GM21717 (cell line): Measurements from ENCODE around the gene MAPKAP1.

Source experiments
- ATAC-seq: cut with Tn5 transposase; IDR thresholded peaks from one replicate; pipeline ENCODE4 v1.9.1; 2021; ENCODE audit warnings: mild to moderate bottlenecking, moderate library complexity; ENCODE audit not compliant: unreplicated experiment

The MAPKAP1 gene

DNA sequence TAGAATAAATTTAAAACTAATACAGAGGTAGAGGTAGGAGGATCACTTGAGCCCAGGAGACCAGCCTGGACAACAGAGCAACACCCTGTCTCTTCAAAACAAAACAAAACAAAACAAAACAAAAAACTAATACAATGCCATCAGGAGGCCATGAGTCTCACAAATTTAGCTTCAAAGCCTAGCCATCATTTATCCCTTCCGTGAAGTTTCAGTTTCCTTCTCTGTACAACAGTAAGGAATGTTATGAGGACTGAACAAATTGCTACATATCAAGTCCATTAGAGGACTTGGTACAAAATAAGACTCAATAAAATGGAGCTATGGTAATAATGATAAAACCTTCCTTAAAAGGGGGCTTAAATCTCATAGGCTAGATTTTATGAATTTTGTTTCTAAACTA, 60.8 kb downstream of the MAPKAP1 start:
- peak; percentile 32 for ATAC-seq

DNA sequence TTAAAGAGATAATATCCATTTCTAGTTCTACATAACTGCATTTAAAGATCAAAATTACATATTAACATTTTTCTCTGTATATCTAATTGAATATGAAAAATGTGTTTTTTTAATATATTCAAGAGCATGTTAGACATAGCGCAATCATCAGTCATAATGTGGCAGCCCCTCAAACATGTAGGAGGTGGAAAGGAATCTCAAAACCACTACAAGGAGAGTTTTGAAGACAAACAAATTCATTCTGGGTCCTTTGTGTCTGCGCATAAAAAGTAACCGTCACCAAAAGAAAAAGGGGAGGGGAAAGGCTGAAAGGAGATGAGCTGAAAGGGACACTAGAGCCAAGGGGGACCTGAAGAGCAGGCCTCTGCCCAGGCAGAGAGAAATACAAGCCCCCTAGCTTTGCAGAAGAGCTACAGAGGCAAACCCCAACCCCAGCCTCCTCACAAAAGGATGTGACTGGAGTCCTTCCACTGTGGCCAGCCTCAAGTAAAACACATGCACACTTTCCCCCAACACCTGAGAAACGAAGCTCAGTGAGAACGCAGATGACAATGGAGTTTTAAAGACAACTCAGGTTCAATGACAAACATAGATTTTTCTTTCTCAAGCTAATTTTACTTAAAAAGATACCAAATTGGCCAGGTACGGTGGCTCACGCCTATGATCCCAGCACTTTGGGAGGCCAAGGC, 62.0 kb downstream of the MAPKAP1 start:
- no peak for ATAC-seq

- ATAC-seq = no peak
Observed at GRCh38 chr9:125642311-125642710, 64.7 kb downstream of the MAPKAP1 start.

DNA sequence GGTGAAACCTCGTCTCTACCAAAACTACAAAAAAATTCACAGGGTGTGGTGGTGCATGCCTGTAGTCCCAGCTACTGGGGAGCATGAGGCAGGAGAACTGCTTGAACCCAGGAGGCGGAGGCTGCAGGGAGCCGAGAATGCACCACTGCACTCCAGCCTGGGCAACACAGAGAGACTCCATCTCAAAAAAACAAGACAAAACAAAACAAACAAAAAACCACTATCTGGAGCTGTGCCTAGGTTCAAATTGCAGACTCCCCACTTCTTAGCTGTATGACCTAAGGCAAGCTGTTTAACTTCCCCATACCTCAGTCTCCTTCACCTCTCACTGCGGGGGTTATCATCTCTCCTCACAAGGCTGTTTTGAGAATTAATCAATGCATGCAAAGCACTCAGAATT, 68.0 kb downstream of the MAPKAP1 start:
- ATAC-seq = no peak

DNA sequence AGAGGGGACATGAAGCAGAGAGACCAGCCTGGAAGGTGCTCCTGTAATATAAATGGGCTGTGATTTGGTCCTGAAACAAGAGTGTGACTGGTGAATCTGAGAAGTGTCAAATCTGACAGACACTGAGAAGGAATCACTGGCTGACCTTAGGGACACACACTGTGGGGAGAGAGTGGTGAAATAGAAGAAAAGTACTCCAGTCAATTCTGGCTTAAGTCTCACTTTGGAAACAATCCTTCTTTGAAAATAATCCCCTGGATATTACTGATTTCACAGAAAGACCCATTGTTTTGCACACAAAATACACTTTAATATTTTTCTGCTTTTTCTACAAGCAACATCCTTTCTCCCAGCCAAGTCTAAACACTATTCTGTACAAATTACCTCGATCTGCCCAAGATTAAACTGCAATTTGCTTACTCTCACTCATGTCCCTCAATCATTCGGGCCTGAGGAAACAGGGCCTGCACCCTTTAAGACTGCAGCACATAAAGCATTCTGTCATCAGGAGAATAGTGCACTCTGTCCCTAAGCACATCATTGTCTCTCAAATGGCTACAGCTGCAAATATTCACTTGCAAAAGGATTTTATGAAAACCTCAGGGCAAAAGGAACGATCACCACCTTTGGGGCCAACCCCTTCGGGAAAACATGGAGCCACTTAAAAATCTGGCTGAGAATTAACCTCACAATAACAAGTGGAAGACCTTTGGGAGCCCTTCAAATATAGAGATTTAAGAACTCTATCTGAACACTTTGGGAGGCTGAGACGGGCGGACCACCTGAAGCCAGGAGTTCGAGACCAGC, 68.6 kb downstream of the MAPKAP1 start:
- no peak for ATAC-seq

DNA sequence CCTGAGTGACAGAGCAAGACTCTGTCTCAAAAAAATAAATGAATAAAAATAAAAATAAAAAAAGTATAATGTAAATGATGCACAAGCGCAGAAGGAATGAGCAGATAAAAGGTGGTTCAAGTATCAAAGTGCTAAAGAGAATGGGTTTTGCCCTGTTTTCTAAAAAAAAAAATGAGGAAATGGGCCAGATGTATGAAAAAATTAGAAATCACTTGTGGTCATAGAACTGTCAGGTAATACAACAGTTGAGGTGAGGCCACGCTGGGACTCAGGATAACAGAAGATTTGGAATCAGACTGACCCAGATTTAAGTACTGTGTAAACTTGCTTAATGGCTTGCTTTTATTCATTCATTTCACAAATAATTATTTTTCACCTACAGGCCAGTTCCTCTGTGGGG, 69.8 kb downstream of the MAPKAP1 start:
- ATAC-seq = no peak

GRCh38 chr9:125635888-125636287, 71.1 kb downstream of the MAPKAP1 start:
- no peak for ATAC-seq

GRCh38 chr9:125634040-125634717, 72.8 kb downstream of the MAPKAP1 start:
- no peak for ATAC-seq

GRCh38 chr9:125633116-125633745, 73.8 kb downstream of the MAPKAP1 start:
- no peak for ATAC-seq

DNA sequence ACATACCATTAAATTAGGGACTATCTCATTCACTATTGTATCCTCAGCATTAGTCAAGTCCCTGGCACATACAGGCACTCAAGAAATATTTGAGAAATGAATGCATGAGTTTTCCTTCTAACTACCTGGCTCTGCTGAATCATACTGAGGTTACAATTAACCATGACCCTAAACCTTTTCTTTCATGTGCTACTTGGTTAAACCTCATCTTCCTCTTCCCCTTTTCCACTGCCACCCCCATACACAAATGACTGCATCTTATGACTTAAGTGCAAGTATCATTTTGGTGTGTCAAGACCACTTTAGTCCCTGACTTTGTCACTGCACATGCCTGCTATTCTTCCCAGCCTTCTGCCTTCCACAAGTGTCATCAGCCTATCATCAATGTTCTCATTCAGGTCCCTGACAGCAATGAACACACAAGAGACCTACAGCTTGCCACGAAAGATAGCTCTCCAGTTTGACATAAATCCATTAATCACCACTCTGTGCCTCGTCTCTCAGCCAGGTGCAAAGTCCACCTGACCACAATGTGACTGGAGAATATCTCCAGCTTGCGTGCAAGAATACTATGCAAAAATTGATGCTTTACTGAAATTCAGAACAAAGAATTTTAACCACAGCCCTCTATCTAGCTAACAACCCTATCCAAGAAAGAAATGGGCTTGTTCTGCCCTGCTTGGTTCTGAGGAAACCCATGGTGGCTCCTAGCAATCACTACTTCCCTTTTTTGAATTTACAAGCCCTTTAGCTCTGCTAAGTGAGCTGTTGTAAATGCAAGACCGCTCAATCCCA, 74.5 kb downstream of the MAPKAP1 start:
- ATAC-seq = peak; percentile 53

DNA sequence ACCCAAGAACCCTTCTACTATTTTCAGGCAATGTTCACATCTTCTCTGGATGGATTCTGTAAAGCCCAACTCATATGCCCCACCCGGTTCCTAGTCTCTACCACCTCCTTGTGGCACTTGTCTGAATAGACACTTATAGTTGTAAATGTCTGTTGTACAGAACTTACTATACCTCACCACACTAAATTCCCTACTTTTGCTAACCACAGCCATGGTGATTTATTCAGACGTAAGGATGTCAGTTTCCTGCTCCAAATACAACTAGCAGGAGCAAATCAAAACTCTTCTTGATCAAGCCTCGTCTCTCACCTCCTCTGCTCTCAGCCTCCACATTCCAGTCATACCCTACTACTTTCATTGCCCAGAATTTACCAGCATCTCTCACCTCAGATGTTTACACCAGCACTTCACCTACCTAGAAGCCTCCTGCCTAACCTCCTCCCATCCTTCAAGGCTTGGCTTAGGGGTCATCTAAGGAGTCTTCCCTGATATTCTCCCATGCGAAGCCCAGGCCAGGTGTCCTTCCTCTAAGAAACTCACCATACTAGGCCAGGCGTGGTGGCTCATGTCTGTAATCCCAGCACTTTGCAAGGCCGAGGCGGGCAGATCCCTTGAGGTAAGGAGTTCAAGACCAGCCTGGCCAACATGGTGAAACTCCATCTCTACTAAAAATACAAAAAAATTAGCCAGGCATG, 75.5 kb downstream of the MAPKAP1 start:
- no peak for ATAC-seq

GRCh38 chr9:125630436-125630835, 76.6 kb downstream of the MAPKAP1 start:
- no peak for ATAC-seq

GRCh38 chr9:125629446-125629845, 77.6 kb downstream of the MAPKAP1 start:
- ATAC-seq = no peak

GRCh38 chr9:125626187-125626586, 80.8 kb downstream of the MAPKAP1 start:
- no peak for ATAC-seq

DNA sequence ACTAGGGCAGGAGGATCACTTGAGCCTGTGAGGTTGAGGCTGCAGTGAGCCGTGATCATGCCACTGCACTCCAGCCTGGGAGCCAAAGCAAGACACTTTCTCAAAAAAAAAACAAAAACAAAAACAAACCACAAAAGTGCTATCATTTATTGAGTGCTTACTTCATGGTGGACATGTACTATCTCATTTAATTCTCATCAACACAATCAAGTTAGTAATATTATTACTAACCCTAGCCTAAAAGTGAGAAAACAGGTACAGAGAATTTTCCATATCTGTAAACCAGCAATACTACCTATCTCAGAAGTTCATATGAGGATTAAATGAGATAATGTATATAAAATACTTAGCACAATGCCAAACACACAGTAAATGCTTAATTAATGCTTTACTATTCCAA, 85.8 kb downstream of the MAPKAP1 start:
- no peak for ATAC-seq

DNA sequence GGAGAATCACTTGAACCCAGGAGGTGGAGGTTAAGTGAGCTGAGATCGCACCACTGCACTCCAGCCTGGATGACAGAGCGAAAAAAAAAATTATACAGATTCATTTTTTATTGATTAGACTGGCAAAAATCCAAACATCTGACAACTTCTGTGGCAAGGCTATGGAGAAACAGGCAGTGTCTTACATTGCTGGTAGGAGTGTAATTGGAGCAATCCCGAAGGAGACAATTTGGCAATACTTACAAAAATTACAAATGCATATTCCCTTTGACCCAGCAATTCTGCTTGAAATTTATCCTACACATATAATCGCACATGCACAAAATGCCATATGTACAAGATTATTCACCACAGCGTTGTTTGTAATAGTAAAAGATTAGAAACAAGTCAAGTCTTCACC, 86.8 kb downstream of the MAPKAP1 start:
- no peak for ATAC-seq

GRCh38 chr9:125617087-125617486, 89.9 kb downstream of the MAPKAP1 start:
- ATAC-seq = no peak

GRCh38 chr9:125613141-125613540, 93.9 kb downstream of the MAPKAP1 start:
- ATAC-seq = no peak

DNA sequence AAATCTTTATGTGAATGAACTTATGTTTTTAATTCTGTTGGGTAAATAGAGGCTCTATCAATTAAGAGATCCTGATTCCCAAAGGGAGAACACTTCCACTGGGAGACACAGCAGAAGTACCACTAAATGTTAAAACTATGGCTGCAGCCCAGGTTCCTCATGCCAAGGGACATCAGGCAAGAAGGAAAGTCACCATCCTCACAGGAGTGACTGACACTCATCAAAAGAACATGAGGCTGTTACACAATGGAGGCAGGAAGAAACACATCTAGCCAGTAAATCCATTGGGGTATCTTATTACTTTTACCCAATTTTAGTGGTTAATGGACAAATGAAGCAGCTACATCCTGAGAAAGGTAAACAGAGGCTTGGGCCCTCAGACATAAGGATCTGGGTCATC, 94.4 kb downstream of the MAPKAP1 start:
- ATAC-seq = no peak
